Right cardiac atrium (tissue), 5 donors: ENCODE results near the gene SSTR5. TPM values are rescaled to one million over a fixed set of nuclear protein-coding genes. Genes with fewer than 3 reads are reported as not detected.

ENCODE experiments used
- ATAC-seq, 2 donors: fragments of 200-7000 bp; cut with Tn5 transposase; one replicate each; pipeline versions ENCODE4 v1.8.0 to v1.9.1; 2020; ENCODE audit warnings: moderate library complexity in 2 of 2, mild to moderate bottlenecking in 1 of 2
- DNase-seq, 3 donors: peaks; one replicate each; pipeline ENCODE4 v3.0.0-alpha.2; 2020
- H3K27ac ChIP-seq: one replicate; pipeline ENCODE4 v1.5.1; 2013; ENCODE audit warnings: mild to moderate bottlenecking, low read length, control low read depth, moderate library complexity
- H3K27me3 ChIP-seq: one replicate; pipeline ENCODE4 v1.6.1; 2013; ENCODE audit not compliant: control insufficient read depth, insufficient read depth
- H3K4me1 ChIP-seq: one replicate; pipeline ENCODE4 v1.6.1; 2013; ENCODE audit warnings: low read length; ENCODE audit not compliant: control insufficient read depth, insufficient read depth
- H3K4me3 ChIP-seq: one replicate; pipeline ENCODE4 v1.5.1; 2013; ENCODE audit warnings: low read length, control low read depth
- H3K9me3 ChIP-seq: one replicate; pipeline ENCODE4 v1.6.1; 2013; ENCODE audit warnings: low read length; ENCODE audit not compliant: control insufficient read depth
- WGBS: extraction: QIAGEN DNeasy Blood & Tissue Kit; methylation state at CpG from one replicate; pipeline ENCODE4 v1.1.7; 2013; 5-methylcytosine and 5-hydroxymethylcytosine counted together
- intact Hi-C, 4 donors: fragments of 100-400 bp; cut with DNase I; formaldehyde crosslinking; loops; one replicate each; pipeline versions ENCODE4 v1.11.0 to v1.14.0; 2022 to 2023
- polyA plus RNA-seq: library from polyadenylated mRNA; stranded (reverse); fragments of 200-250 nt; gene quantifications from one replicate; pipeline ENCODE4 v1.2.3, GENCODE V29; 2013
- total RNA-seq, 4 donors: library from RNA; stranded (reverse); fragmentation: NEBNext Ultra II Directional; extraction: Animal tissue kit (Norgen Biotek cat#: 25700); gene quantifications; one replicate each; pipeline ENCODE4 v1.2.1, GENCODE V29; 2021
- donor health status: healthy with polysubstance abuse.
- donor health status: DM: no; HTN: yes; CAD: no.
- donor health status: DM: no; HTN: no; CAD: no.
- donor health status: DM: no; HTN: yes; CAD: no; lungs with severe emphysema.
- donor health status: DM: yes; HTN: yes; CAD: no.

The SSTR5 gene
- total and polyA plus RNA-seq, 5 donors = 7.7 to 35.3 (median 17.7) TPM

GRCh38 chr16:1065469-1066128, 6.9 kb upstream of the SSTR5 start:
- 19% methylated on average over 55 of the region's 55 CpGs for WGBS
- Histone ChIP-seq H3K27me3 (no peaks in the 10 kb centered on the region), H3K27ac (no peak overlapping the region), H3K4me3 (no peak overlapping the region), H3K9me3 (no peaks in the 10 kb centered on the region), H3K4me1 (no peaks in the 10 kb centered on the region)
- DNase-seq (no peak), ATAC-seq (no peak)
- intact Hi-C loops = no loop called here

- no peaks in the 10 kb centered on the region for H3K9me3 ChIP-seq
- H3K4me3 ChIP-seq = no peak overlapping the region
- ATAC-seq (no peak), DNase-seq (no peak)
- WGBS = 65% methylated on average over 24 of the region's 24 CpGs
- H3K4me1 ChIP-seq = no peaks in the 10 kb centered on the region
- no peak overlapping the region for H3K27ac ChIP-seq
- no peaks in the 10 kb centered on the region for H3K27me3 ChIP-seq
- intact Hi-C loops = no loop called here
Measured at GRCh38 chr16:1066584-1067172, 5.9 kb upstream of the SSTR5 start.

DNA sequence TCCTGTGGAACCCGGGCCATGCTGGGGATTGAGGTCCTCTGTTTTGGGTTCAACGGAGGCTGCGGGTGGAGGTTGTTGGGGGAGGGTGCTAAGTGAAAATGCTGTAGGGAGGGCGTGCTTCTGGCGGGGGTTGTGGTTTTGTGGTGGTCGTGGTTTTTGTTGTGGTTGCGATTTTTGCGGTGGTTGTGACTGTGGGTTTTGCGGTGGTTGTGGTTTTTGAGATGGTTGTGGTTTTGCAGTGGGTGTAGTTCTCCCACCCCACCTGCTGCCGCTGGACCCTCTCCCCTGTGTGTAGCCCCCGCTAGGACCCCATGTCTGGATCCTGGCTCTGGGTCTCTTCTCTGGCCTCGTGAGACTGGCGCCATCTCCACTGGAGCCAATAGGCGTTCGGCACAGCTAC, 4.9 kb upstream of the SSTR5 start:
- no peaks in the 10 kb centered on the region for H3K9me3 ChIP-seq
- DNase-seq (no peak), ATAC-seq (no peak)
- H3K4me3 ChIP-seq = no peak overlapping the region
- H3K27me3 ChIP-seq = no peaks in the 10 kb centered on the region
- intact Hi-C loops = no loop called here
- no peak overlapping the region for H3K27ac ChIP-seq
- WGBS = 68% methylated on average over 15 of the region's 15 CpGs
- no peaks in the 10 kb centered on the region for H3K4me1 ChIP-seq

DNA sequence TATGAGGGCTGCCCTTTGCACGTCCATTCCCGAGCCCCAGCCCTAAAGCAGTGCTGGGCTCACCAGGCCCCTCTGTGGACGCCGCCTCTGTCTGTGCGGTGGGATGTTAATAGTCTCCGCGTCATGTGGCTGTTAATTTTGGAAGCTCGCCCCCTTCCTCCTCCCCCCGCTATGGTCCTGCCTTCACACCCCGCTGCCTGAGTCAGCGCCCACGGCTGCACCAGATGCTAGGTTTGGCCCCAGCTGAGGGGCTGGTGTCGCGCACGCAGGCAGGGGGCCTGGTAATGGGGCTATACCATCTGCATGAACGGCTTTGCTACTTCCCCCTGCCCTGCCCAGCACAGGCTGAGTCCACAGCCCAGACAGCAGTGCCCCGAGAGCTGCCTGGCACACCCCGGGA, 4.1 kb upstream of the SSTR5 start:
- 72% methylated on average over 18 of the region's 18 CpGs for whole genome bisulfite sequencing
- Histone ChIP-seq H3K9me3 (no peaks in the 10 kb centered on the region), H3K27ac (no peak overlapping the region), H3K4me3 (no peak overlapping the region), H3K27me3 (no peaks in the 10 kb centered on the region), H3K4me1 (no peaks in the 10 kb centered on the region)
- intact Hi-C loops = no loop called here
- ATAC-seq = peak; percentile 1 to 14
- DNase-seq = no peak

GRCh38 chr16:1069154-1069553, 3.4 kb upstream of the SSTR5 start:
- peak in 1 of 3 donors; percentile 78 for DNase-seq
- H3K4me1 ChIP-seq = no peaks in the 10 kb centered on the region
- 88% methylated on average over 7 of the region's 7 CpGs for WGBS
- H3K27me3 ChIP-seq = no peaks in the 10 kb centered on the region
- ATAC-seq = peak in 1 of 2 donors; percentile 6
- H3K27ac ChIP-seq = no peak overlapping the region
- H3K9me3 ChIP-seq = no peaks in the 10 kb centered on the region
- H3K4me3 ChIP-seq = no peak overlapping the region
- intact Hi-C loops = no loop called here

GRCh38 chr16:1070084-1070863, 2.3 kb upstream of the SSTR5 start:
- Histone ChIP-seq H3K27ac (no peak overlapping the region), H3K4me3 (no peak overlapping the region), H3K9me3 (no peaks in the 10 kb centered on the region), H3K27me3 (no peaks in the 10 kb centered on the region), H3K4me1 (no peaks in the 10 kb centered on the region)
- DNase-seq = no peak
- intact Hi-C loops = no loop called here
- no peak for ATAC-seq
- 20% methylated on average over 32 of the region's 32 CpGs for WGBS

DNA sequence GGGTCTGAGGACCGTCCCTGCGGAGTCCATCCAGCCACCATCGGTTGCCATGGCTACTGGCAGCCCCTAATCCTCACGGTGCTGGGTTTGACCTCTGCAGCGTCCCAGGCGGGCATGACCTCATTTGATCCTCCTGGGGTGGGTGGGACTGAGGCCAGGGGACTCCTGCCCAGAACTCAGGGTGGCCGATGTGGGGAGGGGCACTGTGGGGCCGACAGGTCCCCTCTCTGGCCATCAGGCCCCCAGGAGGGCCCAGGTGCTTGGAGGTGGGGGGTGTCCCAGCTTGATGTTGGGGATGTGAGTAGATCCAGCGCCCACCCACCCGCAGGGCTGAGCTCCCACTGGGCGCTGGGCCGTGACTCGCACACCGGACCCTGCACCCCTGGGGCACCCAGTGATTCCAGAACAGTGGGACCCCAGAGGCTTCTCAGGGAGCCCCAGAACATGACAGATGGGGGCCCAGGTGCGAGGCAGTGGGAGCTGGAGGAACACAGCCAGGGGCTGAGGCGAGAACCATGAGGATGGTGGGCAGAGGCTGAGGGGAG, 1.6 kb upstream of the SSTR5 start:
- DNase-seq (no peak), ATAC-seq (no peak)
- H3K4me3 ChIP-seq = no peak overlapping the region
- H3K4me1 ChIP-seq = no peaks in the 10 kb centered on the region
- 36% methylated on average over 16 of the region's 16 CpGs for WGBS
- no peaks in the 10 kb centered on the region for H3K9me3 ChIP-seq
- no peak overlapping the region for H3K27ac ChIP-seq
- no peaks in the 10 kb centered on the region for H3K27me3 ChIP-seq
- intact Hi-C loops = no loop called here

DNA sequence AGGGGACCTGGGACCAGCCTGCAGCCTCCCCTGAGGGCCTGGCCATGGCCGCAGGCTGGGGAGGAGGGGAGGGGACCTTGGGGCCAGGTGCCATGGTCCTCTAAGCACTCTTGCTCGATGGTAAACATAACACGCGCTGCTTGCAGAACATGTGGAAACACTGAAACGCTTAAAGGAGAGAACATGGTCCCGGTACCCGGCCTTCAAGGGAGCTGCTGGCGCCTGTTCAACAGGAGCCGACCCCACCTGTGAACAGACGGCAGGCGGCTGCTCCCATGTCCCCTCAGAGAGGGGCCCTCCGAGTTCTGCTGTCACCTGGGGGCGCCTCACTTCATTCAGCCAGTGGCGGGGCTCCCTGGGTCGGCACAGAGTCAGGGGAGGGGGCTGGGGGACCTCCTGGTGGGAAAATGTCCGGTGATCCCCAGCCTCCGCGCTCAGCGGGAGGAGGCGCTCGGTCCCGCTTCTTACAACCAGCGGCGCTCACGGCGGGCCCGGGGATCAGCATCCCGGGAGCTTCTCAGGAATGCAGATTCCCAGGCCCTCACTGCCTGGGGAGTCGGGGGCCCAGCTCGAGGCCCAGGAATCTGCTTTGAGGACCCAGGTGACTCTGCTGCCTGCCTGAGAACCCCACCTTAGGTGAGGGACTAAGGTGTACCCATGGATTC, 854 bp upstream of the SSTR5 start:
- ATAC-seq = no peak
- no peaks in the 10 kb centered on the region for H3K9me3 ChIP-seq
- no peak for DNase-seq
- no peak overlapping the region for H3K4me3 ChIP-seq
- no peaks in the 10 kb centered on the region for H3K4me1 ChIP-seq
- intact Hi-C loops = no loop called here
- H3K27ac ChIP-seq = no peak overlapping the region
- WGBS = 12% methylated on average over 30 of the region's 30 CpGs
- H3K27me3 ChIP-seq = no peaks in the 10 kb centered on the region

GRCh38 chr16:1073262-1073558, 663 bp downstream of the SSTR5 start:
- no peaks in the 10 kb centered on the region for H3K27me3 ChIP-seq
- ATAC-seq = no peak
- no peaks in the 10 kb centered on the region for H3K4me1 ChIP-seq
- no peak overlapping the region for H3K27ac ChIP-seq
- WGBS = 69% methylated on average over 13 of the region's 13 CpGs
- no peaks in the 10 kb centered on the region for H3K9me3 ChIP-seq
- intact Hi-C loops = no loop called here
- no peak for DNase-seq
- no peak overlapping the region for H3K4me3 ChIP-seq

- peak; percentile 50 to 67 for ATAC-seq
- Histone ChIP-seq H3K27ac (no peak overlapping the region), H3K4me3 (no peak overlapping the region)
Measured at GRCh38 chr16:1073566-1074378, 1.2 kb downstream of the SSTR5 start.

More at GRCh38 chr16:1073566-1074378, 1.2 kb downstream of the SSTR5 start:
- Histone ChIP-seq H3K9me3 (no peaks in the 10 kb centered on the region), H3K27me3 (no peaks in the 10 kb centered on the region), H3K4me1 (no peaks in the 10 kb centered on the region)
- intact Hi-C loops = no loop called here
- DNase-seq = peak in 1 of 3 donors; percentile 77
- 61% methylated on average over 30 of the region's 30 CpGs for WGBS
